Measurements from ENCODE around the gene ZNF765. TPM values are rescaled to one million over a fixed set of nuclear protein-coding genes. Genes with fewer than 3 reads are reported as not detected.
"Not testable (repeated sequence)": the region's sequence is repeated elsewhere in the genome, so short reads cannot be mapped to it uniquely, and the experiment has no call there.

ZNF765 gene
- total RNA-seq, 1 donor, result 15.6 TPM

GRCh38 chr19:53389571-53389970 lies 5.4 kb upstream of the ZNF765 start:
- Histone ChIP-seq H2AFZ (ENCODE audit: low read length) (no peak overlapping the region), H3K27ac (ENCODE audit: low read depth, low read length) (no peak overlapping the region), H3K4me1 (ENCODE audit: insufficient read depth, low read length) (peaks cover 7% of the 10 kb centered on the region), H3K79me2 (ENCODE audit: insufficient read depth, low read length) (no peaks in the 10 kb centered on the region), H3K4me3 (ENCODE audit: insufficient read depth, low read length) (no peak overlapping the region), H3K36me3 (ENCODE audit: insufficient read depth, low read length) (no peaks in the 10 kb centered on the region), H3K9me3 (ENCODE audit: low read depth, low read length) (peaks cover 1% of the 10 kb centered on the region), H4K20me1 (ENCODE audit: insufficient read depth, low read length) (no peaks in the 10 kb centered on the region), H3K4me2 (ENCODE audit: insufficient read depth, low read length) (no peak overlapping the region), H3K27me3 (ENCODE audit: insufficient read depth, low read length) (no peaks in the 10 kb centered on the region)
- DNase-seq (ENCODE audit: insufficient read length, low spot score, missing footprints), result no peak
- TF ChIP-seq CTCF (IDR thresholded peaks at IDR 0.05; ENCODE audit: extremely low read depth, low read depth, low read length), result no peak

GRCh38 chr19:53389978-53390377 lies 5.0 kb upstream of the ZNF765 start:
- Histone ChIP-seq H3K4me3 (ENCODE audit: insufficient read depth, low read length) (no peak overlapping the region), H3K9me3 (ENCODE audit: low read depth, low read length) (no peaks in the 10 kb centered on the region), H3K79me2 (ENCODE audit: insufficient read depth, low read length) (no peaks in the 10 kb centered on the region), H3K27me3 (ENCODE audit: insufficient read depth, low read length) (no peaks in the 10 kb centered on the region), H3K4me2 (ENCODE audit: insufficient read depth, low read length) (no peak overlapping the region), H4K20me1 (ENCODE audit: insufficient read depth, low read length) (no peaks in the 10 kb centered on the region), H2AFZ (ENCODE audit: low read length) (no peak overlapping the region), H3K36me3 (ENCODE audit: insufficient read depth, low read length) (no peaks in the 10 kb centered on the region), H3K4me1 (ENCODE audit: insufficient read depth, low read length) (peaks cover 9% of the 10 kb centered on the region), H3K27ac (ENCODE audit: low read depth, low read length) (no peak overlapping the region)
- no peak for TF ChIP-seq CTCF (IDR thresholded peaks at IDR 0.05; ENCODE audit: extremely low read depth, low read depth, low read length)
- no peak for DNase-seq (ENCODE audit: insufficient read length, low spot score, missing footprints)

GRCh38 chr19:53394522-53394973 lies 401 bp upstream of the ZNF765 start:
- no peaks in the 10 kb centered on the region for H4K20me1 ChIP-seq (ENCODE audit: insufficient read depth, low read length)
- H3K27me3 ChIP-seq (ENCODE audit: insufficient read depth, low read length), result no peaks in the 10 kb centered on the region
- peak overlapping the region; percentile 96 for H2AFZ ChIP-seq (ENCODE audit: low read length)
- peak overlapping the region; percentile 97 for H3K4me2 ChIP-seq (ENCODE audit: insufficient read depth, low read length)
- H3K36me3 ChIP-seq (ENCODE audit: insufficient read depth, low read length), result peaks cover 7% of the 10 kb centered on the region
- H3K27ac ChIP-seq (ENCODE audit: low read depth, low read length), result peak overlapping the region; percentile 70
- H3K79me2 ChIP-seq (ENCODE audit: insufficient read depth, low read length), result peaks cover 19% of the 10 kb centered on the region
- peaks cover 12% of the 10 kb centered on the region for H3K4me1 ChIP-seq (ENCODE audit: insufficient read depth, low read length)
- no peaks in the 10 kb centered on the region for H3K9me3 ChIP-seq (ENCODE audit: low read depth, low read length)
- TF ChIP-seq CTCF (IDR thresholded peaks at IDR 0.05; ENCODE audit: extremely low read depth, low read depth, low read length), result no peak
- peak; percentile 81 for DNase-seq (ENCODE audit: insufficient read length, low spot score, missing footprints)
- H3K4me3 ChIP-seq (ENCODE audit: insufficient read depth, low read length), result peak overlapping the region; percentile 92

GRCh38 chr19:53395840-53396524 lies 1.0 kb downstream of the ZNF765 start:
- not testable (repeated sequence) for H3K27me3 ChIP-seq (ENCODE audit: insufficient read depth, low read length); H3K9me3 ChIP-seq (ENCODE audit: low read depth, low read length); DNase-seq (ENCODE audit: insufficient read length, low spot score, missing footprints); H4K20me1 ChIP-seq (ENCODE audit: insufficient read depth, low read length)
- peaks cover 15% of the 10 kb centered on the region for H3K36me3 ChIP-seq (ENCODE audit: insufficient read depth, low read length)
- peaks cover 12% of the 10 kb centered on the region for H3K4me1 ChIP-seq (ENCODE audit: insufficient read depth, low read length)
- H3K4me2 ChIP-seq (ENCODE audit: insufficient read depth, low read length), result peak overlapping the region; percentile 97
- peak overlapping the region; percentile 96 for H2AFZ ChIP-seq (ENCODE audit: low read length)
- H3K79me2 ChIP-seq (ENCODE audit: insufficient read depth, low read length), result peaks cover 19% of the 10 kb centered on the region
- peak overlapping the region; percentile 92 for H3K4me3 ChIP-seq (ENCODE audit: insufficient read depth, low read length)
- peak overlapping the region; percentile 66 for H3K27ac ChIP-seq (ENCODE audit: low read depth, low read length)

All from osteoblast (primary cell).